Activated CD8-positive, alpha-beta memory T cell treated with anti-CD3 and anti-CD28 coated beads for 36 hours (primary cell): ENCODE measurements around the gene TSPAN18. TPM values are rescaled to one million over a fixed set of nuclear protein-coding genes. Genes with fewer than 3 reads are reported as not detected.

Experiments used
- CTCF ChIA-PET: fragments of 350-600 bp; sonication (Branson Sonifier 250); formaldehyde crosslinking; loops from one replicate; lab custom pipeline; 2021; ENCODE audit warnings: antibody characterized with exemption; lab: Charles Lee
- POLR2A ChIA-PET: fragments of 350-600 bp; sonication (Branson Sonifier 250); formaldehyde crosslinking; loops from one replicate; lab custom pipeline; 2021; ENCODE audit warnings: antibody characterized with exemption; lab: Charles Lee
- total RNA-seq, 2 experiments: library from RNA; stranded (reverse); gene quantifications; one replicate each; pipeline ENCODE4 v1.2.3, GENCODE V29; 2021

The TSPAN18 gene
- total RNA-seq, 2 experiments from 2014 or later: 0.84 to 1.1 TPM

GRCh38 chr11:44780940-44781631 is 54.3 kb downstream of the TSPAN18 start:
- CTCF ChIA-PET: interaction anchor here (1.2 to 1.4 kb wide), 2 partner anchors 10 to 130 kb away, joined by 3 read pairs; no protein-coding TSS in a partner anchor
- POLR2A ChIA-PET: no interaction called here

DNA sequence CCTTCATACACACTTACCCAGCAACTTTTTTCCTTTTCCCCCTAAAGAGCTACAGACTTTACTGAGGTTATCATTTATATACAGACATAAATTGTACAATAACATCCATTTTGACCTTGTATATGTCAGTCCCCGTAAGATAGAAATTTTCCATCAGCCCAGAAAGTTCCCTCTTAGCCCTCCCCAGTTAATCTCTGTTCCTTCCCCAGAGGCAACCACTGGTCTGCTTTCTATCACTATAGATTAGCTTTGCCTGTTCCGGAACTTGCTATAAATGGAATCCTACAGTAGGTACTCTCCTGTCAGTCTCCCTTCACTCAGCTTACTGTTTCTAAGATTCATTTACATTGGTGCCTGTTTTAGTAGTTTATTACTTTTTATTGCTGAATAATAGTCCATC is 54.9 kb downstream of the TSPAN18 start:
- CTCF ChIA-PET: interaction anchor here (1.2 to 1.4 kb wide), 2 partner anchors 10 to 130 kb away, joined by 3 read pairs; no protein-coding TSS in a partner anchor
- POLR2A ChIA-PET: no interaction called here

DNA sequence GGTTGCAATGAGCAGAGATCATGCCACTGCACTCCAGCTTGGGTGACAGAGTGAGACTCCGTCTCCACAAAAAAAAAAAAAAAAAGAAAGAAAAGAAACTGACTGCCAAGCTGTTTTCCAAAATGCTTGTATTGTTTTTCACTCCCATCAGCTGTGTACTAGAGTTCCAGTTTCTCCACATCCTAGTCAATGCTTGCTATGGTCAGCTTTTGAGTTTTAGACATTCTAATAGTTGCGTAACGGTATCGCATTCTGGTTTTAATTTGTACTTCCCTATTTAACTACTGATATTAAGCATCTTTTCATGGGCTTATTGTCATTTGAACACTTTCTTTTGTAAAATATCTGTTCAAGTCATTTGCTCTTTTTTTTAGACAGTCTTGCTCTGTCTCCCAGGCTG is 55.7 kb downstream of the TSPAN18 start:
- CTCF ChIA-PET: interaction anchor here (0.6 to 1.3 kb wide), 2 partner anchors 12 to 16 kb away, joined by 3 to 4 read pairs; no protein-coding TSS in a partner anchor
- POLR2A ChIA-PET: no interaction called here

- ChIA-PET POLR2A (no interaction called here), CTCF (no interaction called here)
These were observed 57.6 kb downstream of the TSPAN18 start for GRCh38 chr11:44784436-44784760.

GRCh38 chr11:44784851-44785250 is 58.1 kb downstream of the TSPAN18 start:
- ChIA-PET POLR2A (no interaction called here), CTCF (interaction anchor here (0.9 kb wide), 1 partner anchor 10 kb away, joined by 3 read pairs; no protein-coding TSS in a partner anchor)

- POLR2A ChIA-PET: no interaction called here
These were observed 59.3 kb downstream of the TSPAN18 start for GRCh38 chr11:44785856-44786607.

DNA sequence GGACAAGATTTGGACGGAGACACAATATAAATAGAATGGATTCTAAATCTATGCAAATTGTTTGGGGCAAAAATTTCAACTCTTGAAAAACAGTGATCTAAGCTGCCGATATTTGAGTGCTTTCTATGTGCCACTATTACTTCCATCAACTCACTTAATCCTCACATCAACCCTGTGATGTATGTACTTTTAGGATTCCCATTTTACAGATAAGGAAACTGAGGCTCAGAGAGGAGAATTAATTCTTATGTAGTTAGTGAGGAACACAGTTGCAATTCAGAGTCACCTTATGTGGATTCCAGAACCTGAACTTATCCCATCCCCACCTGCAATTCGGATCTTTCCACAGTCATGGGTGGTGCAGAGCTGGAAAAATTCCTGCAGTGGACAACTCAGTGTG is 60.3 kb downstream of the TSPAN18 start:
- ChIA-PET POLR2A (no interaction called here), CTCF (interaction anchor here (1.3 kb wide), 1 partner anchor 170 kb away, joined by 3 read pairs; no protein-coding TSS in a partner anchor)

More at GRCh38 chr11:44785856-44786607, 59.3 kb downstream of the TSPAN18 start:
- CTCF ChIA-PET: interaction anchor here (1.1 to 1.3 kb wide), 2 partner anchors 9 to 169 kb away, joined by 3 to 4 read pairs; no protein-coding TSS in a partner anchor

GRCh38 chr11:44787981-44788380 is 61.2 kb downstream of the TSPAN18 start:
- ChIA-PET CTCF (no interaction called here), POLR2A (no interaction called here)

DNA sequence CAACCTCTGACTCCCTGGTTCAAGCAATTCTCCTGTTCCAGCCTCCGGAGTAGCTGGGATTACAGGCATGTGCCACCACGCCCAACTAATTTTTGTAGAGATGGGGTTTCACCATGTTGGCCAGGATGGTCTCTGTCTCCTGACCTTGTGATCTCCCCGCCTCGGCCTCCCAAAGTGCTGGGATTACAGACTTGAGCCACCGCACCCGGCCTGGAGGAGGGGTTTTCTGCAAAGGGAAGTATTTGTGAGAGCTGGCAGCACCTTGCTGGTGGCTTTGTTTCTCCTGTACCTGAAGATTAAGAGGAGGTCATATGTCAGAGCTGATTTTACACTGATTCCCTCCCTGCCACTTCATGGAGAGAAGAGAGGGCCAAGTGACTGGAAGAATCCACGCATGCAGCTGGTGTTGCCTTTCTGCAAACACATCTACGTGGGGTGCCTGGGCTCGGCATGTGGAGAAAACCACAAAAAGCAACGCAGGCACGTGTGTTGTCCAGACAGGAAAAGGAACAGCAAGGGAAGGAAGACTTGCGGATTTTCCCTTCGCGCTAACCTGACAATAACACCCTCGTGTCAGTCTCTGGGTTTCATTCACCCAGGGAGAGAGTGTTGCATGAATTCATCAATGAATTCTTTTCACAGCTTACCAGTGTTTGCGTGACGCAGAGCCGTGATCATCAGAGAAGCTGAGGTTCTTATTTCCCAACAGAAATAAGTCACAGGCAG is 61.9 kb downstream of the TSPAN18 start:
- ChIA-PET CTCF (interaction anchor here (0.9 kb wide), 1 partner anchor 26 kb away, joined by 3 read pairs; no protein-coding TSS in a partner anchor), POLR2A (no interaction called here)

DNA sequence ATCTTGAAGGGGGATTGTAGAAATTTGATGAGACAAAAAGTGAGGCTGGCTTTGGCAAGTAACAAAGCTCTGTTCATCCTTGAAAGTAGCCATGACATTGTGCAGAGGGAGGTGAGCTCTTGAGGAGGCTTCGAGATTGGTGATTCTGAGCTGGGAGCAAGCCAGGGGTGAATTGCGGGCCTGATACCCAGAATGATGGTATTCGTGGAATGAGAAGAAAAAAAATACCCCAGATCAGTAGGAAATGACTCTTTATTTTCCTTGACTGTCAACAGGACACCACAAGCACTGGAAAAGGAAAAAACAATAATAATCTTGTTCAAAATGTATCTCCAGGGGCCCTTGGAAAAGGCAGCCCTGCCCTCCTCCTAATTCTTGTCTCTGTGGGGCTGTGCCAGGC is 62.7 kb downstream of the TSPAN18 start:
- CTCF ChIA-PET: interaction anchor here (0.9 kb wide), 1 partner anchor 27 kb away, joined by 3 read pairs; no protein-coding TSS in a partner anchor
- POLR2A ChIA-PET: no interaction called here

- CTCF ChIA-PET: no interaction called here
These were observed 63.4 kb downstream of the TSPAN18 start for GRCh38 chr11:44790211-44790610.

GRCh38 chr11:44791316-44791925 is 64.7 kb downstream of the TSPAN18 start:
- ChIA-PET POLR2A (no interaction called here), CTCF (no interaction called here)

More at GRCh38 chr11:44790211-44790610, 63.4 kb downstream of the TSPAN18 start:
- POLR2A ChIA-PET: no interaction called here

- CTCF ChIA-PET: interaction anchor here (1.4 kb wide), 1 partner anchor 10 kb away, joined by 3 read pairs; no protein-coding TSS in a partner anchor
- POLR2A ChIA-PET: no interaction called here
These were observed 65.4 kb downstream of the TSPAN18 start for GRCh38 chr11:44792171-44792570.

- ChIA-PET POLR2A (no interaction called here), CTCF (interaction anchor here (1.1 to 1.4 kb wide), 2 partner anchors 8 to 118 kb away, joined by 3 to 4 read pairs; no protein-coding TSS in a partner anchor)
These were observed 66.8 kb downstream of the TSPAN18 start for GRCh38 chr11:44793350-44794090.

DNA sequence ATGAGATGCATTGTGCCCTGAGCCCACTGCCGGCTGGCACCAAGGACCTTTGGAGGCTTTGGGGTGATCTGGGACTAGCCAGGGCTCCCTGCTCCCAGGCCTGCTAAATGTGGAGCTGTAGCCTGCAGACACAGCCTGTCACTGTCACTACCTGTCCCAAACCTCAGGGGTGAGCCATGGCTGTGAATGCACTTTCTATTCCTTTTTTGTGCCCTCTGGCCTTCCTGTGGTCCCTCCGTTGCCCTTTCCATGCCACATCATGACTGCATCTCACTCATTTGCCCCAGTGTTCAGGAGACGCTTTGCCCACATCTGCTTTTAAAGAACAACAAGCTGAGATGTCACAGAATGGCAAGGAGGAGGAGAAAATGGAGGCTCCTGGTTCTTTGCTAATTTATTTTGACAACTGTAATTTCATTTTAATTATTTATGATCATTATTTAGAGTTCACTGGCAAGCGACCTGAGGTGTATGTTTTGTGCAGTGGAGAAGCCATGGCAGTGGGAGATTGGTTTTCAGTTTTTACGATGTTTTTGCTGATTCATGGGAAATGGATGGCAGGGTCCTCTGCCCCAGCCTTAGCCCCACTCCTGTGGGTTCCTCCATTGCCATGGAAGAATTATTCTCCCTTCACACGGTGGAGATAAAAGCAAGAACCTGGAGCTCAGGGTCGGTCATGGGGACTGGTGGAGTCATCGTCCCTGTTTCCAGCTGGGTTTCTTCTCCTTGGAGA is 69.2 kb downstream of the TSPAN18 start:
- POLR2A ChIA-PET: no interaction called here

DNA sequence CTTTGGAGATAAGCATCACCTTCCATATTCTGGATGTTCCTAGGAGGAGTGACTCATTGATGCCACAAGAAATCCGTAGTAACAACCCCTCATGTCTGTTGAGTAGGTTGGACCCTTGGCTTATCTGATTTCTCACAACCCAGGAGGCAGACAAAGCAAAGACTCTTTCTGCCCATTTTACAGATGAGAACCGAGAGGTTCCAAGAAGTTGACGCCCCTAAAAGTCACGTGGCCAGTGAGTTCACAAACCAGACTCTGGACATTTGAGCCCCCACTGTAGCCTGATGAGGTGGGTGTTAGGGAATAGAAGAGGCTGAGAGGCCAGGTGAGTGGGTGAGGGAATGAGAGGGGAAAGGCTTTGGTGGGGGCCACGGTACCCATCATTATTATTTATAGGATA is 70.3 kb downstream of the TSPAN18 start:
- ChIA-PET POLR2A (no interaction called here), CTCF (no interaction called here)

More for the DNA sequence above, 69.2 kb downstream of the TSPAN18 start:
- CTCF ChIA-PET: no interaction called here

GRCh38 chr11:44797886-44798606 is 71.3 kb downstream of the TSPAN18 start:
- POLR2A ChIA-PET: no interaction called here
- CTCF ChIA-PET: no interaction called here
